Right ventricle myocardium inferior (tissue), 1 donor: ENCODE measurements around the gene SMIM45. TPM values are rescaled to one million over a fixed set of nuclear protein-coding genes. Genes with fewer than 3 reads are reported as not detected.

Experiments used
- ATAC-seq: fragments of 200-7000 bp; cut with Tn5 transposase; one replicate; pipeline ENCODE4 v1.9.1; 2020; ENCODE audit warnings: mild to moderate bottlenecking, moderate library complexity
- DNase-seq: peaks from one replicate; pipeline ENCODE4 v3.0.0; 2021; ENCODE audit errors: missing footprints
- intact Hi-C: fragments of 100-400 bp; cut with DNase I; formaldehyde crosslinking; loops from one replicate; pipeline ENCODE4 v1.11.0; 2022
- total RNA-seq: library from RNA; stranded (reverse); fragmentation: NEBNext Ultra II Directional; extraction: Animal tissue kit (Norgen Biotek cat#: 25700); gene quantifications from one replicate; pipeline ENCODE4 v1.2.1, GENCODE V29; 2021
- donor health status: DM: no; HTN: yes; CAD: no; lungs with severe emphysema.

Gene SMIM45

DNA sequence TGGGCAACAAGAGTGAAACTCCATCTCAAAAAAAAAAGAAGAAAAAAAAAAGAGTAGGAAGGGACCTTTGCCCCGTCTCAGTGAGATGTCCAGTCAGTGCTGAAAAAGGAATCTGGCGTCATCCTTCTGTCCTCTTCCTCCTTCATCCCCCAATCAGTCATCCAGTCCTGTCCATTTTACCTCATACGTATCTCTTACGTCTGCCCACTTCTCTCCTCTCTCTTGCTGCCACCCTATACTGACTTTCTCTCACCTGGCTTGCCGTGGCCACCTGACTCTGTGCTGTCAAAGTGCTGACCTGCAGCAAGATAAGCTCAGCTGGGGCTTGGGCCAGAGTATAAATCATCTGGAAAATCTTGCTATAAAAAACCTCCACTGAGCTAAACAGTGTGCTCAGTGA, 30.9 kb downstream of the SMIM45 start:
- ATAC-seq, result no peak
- no peak for DNase-seq
- intact Hi-C loops, result no loop called here

DNA sequence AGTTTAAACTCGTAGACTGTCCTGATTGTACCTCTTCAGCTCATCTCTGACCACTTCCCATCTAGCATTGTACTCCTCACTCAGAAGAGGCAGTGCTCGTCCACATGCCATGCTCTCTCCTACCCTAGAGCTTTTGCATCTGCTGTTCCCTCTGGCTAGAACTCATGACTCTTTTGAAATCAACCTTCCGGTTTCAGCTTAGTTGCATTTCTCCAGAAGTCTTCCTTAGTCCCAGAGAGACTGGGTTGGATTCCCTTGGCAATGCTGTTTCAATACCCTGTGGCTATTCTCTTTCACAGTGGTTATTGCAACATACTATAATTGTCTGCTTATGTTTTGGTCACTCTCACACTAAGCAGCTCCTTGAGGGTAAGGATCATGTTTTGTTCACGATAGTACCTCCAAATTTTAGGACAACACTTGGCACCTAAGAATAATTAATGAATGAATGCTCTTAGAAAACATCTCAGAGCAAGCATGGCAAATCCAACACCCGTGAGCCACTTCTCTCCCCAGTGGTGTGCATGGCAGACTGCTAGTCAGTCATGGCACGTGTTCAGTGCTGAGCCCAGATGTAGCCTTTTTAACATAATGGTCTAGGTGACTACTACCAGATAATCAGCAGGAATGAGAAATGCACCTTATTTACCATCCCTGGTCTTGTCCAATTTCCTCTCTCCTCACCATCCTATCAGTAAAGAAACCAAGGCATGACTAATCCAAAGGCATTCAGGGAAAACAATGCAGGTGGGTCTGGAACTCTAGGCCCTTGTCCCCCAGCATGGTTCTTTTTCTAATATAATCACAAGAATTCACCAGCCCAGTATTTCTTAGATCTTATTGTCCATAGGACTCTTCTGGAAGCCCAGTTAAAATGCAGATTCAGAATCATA, 31.8 kb downstream of the SMIM45 start:
- intact Hi-C loops, result no loop called here
- ATAC-seq (no peak), DNase-seq (no peak)

DNA sequence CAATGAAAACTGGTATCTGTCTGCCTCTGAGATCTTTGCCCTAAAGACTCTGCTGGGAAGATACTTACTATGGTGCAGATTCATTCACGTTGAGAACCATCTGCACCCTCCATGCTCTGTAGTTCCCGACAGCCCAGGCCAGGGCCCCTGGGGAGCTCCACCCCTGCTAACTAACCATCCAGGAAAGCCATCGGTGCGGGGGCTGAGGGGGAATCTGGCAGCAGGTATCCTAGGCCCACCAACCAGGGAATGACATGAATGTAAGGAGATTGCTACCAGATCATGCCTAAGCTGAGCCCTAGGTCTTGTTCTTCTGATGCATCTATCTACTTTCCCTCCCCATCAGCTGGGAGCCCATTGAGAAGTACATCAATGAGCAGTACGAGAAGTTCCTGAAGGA, 35.3 kb downstream of the SMIM45 start:
- DNase-seq (no peak), ATAC-seq (no peak)
- intact Hi-C loops, result no loop called here

DNA sequence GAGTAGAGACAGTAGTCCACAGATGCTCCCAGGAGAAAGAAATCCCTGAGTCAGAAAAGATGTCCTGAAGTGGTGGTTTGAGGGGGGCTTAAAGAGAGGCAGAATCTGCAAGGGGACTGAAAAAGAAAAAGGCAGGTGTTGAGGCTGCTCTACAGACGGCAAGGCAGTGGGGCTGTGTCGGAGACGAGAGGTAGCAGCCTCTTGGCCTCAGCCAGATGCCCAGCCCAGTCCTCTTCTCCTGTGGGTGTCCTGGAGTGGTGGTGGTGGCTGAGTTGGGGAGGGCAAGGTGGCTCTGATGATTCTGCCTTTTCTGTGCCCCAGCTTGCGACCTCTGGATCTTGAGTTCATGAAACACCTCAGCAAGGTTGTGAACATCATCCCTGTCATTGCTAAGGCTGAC, 37.3 kb downstream of the SMIM45 start:
- intact Hi-C loops, result no loop called here
- ATAC-seq (no peak), DNase-seq (no peak)

DNA sequence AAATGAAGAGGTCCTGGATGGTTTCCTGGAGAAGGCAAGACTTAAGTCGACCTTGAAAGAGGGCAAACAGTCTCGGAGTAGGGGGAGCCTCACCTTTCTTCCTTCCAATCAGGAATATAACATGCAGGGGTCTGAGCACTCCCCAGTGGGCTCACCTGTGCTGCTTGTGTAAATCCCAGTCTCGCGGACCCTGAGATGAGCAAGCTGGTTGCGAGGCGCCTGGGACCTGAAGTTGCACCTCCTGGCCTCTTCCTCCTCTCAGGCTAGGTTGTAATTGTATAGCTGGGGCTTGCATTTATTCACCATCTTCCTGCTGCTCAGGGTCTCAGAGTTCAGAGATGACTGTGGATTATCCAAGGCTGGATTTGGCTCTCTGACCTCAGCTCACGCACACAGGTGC, 39.2 kb downstream of the SMIM45 start:
- DNase-seq, result no peak
- ATAC-seq, result no peak
- intact Hi-C loops, result no loop called here

DNA sequence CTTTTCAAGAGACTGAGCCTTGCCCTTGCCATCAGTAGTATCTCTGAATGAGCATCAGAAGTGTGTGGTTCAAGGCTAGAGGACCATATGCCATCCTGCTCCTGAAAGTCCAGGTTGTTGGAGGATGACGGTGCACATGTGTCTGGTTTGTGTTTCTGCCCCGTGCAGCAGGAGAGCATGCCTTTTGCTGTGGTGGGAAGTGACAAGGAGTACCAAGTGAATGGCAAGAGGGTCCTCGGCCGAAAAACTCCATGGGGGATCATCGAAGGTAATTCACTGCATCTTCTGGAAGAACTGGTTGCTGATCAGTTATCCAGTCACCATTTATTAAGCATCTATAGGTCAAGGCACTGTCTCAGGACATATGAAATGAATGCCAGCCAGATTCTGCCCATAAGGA, 40.5 kb downstream of the SMIM45 start:
- no peak for ATAC-seq
- DNase-seq, result no peak
- intact Hi-C loops, result no loop called here

DNA sequence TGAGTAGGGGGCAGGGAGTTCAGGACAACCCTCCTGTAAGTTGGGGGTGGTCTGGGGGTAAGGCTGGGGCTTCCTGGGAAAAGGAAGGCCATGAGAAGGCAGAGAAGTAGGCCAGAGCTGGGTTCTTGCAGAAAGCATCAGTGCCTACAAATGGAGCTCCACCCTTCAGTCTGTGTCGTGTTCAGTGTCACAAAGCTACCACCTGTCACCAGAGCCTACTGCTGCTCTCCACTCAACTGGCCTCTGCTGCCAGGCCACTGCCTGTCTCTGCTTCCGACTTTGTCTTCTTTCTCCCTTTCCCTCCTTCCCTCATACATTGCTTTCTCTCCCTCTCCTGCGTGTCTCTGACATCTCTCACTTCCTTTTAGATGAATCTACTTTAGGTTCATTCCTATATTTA, 43.3 kb downstream of the SMIM45 start:
- intact Hi-C loops, result no loop called here
- ATAC-seq, result no peak
- DNase-seq, result no peak

DNA sequence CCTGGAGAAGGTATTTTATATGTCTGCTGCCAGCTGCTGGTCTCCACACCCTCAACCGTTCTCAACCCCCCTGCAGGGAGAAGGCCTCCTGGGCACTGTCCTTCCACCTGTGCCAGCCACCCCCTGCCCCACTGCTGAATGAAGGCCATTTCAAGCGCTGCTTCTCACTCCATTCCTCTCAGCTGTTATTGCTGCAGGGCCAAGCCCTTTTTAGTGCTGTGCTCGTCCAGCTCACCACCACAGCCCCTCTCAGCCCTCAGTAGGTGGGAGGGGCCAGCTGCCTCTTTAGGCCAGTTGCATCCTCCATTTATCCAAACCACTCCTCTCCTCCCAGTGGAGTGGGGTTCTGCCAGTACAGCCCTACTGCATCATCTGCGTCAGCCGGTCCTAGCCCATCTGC, 44.9 kb downstream of the SMIM45 start:
- DNase-seq (no peak), ATAC-seq (no peak)
- intact Hi-C loops, result no loop called here

DNA sequence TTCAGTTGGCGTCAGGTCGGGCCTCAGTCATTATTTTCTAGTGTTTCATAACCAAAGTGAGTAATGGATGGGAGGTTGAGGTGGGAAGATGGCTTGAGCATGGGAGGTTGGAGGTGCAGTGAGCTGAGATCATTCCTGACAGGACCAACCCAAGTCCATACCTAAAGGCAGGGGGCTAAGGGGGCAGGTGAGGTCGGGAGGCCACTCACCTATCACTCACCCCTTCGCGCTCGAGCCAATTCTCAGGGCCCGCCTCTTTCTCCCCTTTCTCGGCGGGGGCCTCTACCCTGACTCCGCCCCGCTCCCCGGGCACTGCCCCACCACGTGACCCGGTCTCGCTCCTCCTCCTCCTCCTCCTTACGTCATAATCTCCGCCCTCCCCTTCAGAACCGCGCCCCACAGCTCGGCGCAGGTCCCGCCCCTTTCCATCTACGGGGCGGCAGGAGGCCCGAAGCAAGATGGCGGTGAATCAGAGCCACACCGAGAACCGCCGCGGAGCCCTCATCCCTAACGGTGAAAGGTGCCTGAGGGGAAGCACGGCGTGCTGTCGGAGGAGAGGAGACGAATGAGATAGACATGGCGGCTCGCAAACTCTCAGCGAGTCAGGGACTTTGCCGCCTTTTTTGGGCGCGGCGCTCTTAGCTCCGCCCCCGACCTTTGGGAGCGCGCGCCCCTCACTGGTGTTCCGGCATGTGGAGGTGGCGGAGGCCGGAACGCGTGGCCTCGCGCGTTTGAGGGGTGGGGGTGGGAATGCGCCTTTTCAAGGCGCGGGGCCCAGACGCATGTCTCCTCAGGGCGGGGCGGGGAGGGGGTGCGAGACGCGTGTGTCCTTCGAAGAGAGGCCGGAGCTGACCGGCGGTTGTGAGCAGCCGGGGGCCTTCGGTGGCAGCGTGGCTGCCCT, 46.7 kb downstream of the SMIM45 start, which contains the start of gene WBP2NL:
Gene WBP2NL, plus strand, starts transcription at position 428 of the 901 bp plus-strand sequence. Its CDS starts 31 bp downstream, at position 459.
- intact Hi-C loops, result no loop called here
- DNase-seq, result peak; percentile 80

DNA sequence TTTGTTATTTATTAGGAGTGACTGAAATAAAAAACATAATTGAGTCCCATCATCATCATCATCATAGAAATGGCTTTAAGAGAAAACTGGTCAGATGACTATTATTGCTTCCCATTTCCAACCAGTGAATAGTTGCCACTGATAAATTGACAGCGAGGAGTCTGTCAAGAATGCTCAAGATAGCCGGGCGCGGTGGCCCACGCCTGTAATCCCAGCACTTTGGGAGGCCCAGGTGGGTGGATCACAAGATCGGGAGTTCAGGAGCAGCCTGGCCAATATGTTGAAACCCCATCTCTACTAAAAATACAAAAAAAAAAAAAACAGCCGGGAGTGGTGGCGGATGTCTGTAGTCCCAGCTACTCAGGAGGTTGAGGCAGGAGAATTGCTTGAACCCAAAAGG, 48.5 kb downstream of the SMIM45 start:
- intact Hi-C loops, result no loop called here
- DNase-seq, result no peak
- ATAC-seq, result no peak

More for the DNA sequence above, 46.7 kb downstream of the SMIM45 start, which contains the start of gene WBP2NL:
- peak; percentile 85 for ATAC-seq

DNA sequence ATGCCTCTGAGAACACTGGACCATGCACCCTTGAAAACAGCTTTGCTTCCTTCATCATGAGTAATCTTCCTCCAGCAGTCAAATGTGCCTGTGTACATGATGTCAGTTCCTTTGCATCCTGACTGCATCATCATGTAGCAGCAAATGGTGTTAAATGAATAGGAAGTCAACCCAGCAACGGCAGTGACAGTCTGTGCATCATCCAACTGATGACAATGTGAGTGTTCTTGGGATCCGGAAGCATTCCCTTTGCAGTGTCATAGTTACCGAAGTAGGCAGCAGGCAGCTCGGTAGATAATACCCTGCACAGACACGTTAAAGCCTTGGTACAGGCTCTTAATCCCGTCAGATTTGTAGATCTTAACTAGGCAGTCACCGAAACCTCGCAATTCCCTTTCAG, 49.2 kb downstream of the SMIM45 start:
- intact Hi-C loops, result no loop called here
- ATAC-seq (no peak), DNase-seq (no peak)

DNA sequence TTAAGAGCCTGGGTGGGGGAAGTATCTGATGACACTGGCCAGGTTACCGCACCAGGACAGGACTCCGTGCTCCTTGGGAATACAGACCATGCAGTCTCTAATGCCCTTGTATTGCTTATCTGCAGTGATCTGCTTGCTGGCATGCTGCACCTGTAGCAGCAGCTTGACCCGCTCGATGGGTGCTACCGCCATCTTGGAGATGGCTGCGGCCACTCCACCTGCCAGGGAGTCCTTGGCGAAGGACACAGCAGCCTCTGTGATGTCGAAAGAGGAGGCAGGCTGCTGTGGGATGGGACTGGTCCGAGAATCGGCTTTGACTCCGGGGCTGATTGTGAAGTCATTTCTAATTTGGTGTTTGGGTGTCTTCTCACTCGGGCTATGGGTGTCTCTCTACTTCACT, 49.8 kb downstream of the SMIM45 start:
- intact Hi-C loops, result no loop called here
- no peak for DNase-seq
- no peak for ATAC-seq

DNA sequence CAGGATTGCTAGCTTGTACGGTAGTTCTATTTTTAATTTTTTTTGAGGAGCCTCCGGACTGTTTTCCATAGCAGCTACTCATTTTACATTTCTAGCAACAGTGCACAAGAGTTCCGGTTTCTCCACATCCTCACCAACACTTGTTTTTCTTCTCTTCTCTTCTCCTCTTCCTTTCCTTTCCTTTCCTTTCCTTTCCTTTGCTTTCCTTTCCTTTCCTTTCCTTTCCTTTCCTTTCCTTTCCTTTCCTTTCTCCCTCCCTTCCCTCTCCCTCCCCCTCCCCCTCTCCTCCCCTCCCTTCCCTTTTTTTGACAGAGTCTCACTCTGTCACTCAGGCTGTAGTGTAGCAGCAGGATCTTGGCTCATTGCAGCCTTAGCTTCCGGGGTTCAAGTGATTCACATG, 56.0 kb downstream of the SMIM45 start:
- DNase-seq, result no peak
- ATAC-seq, result no peak
- intact Hi-C loops, result no loop called here

Other genes starting within 250 kb of the SMIM45 start
- 4.1 TPM for gene CCDC134, start 151.5 kb upstream of the SMIM45 start, total RNA-seq
- 75.5 TPM for gene SREBF2, start 119.0 kb upstream of the SMIM45 start, total RNA-seq
- gene SHISA8, start 37.1 kb upstream of the SMIM45 start, total RNA-seq, result 6.8 TPM
- gene TNFRSF13C, start 25.3 kb upstream of the SMIM45 start, total RNA-seq, result 1.2 TPM
- gene CENPM, start 5.0 kb upstream of the SMIM45 start, total RNA-seq, result 1.5 TPM
- 0.08 TPM for gene SEPTIN3, start 17.3 kb downstream of the SMIM45 start, total RNA-seq
- gene WBP2NL, start 46.6 kb downstream of the SMIM45 start, total RNA-seq, result 0.24 TPM
- gene NAGA, start 118.7 kb downstream of the SMIM45 start, total RNA-seq, result 14.3 TPM
- gene PHETA2, start 122.1 kb downstream of the SMIM45 start, total RNA-seq, result 6.2 TPM
- 172 TPM for gene SMDT1, start 127.5 kb downstream of the SMIM45 start, total RNA-seq
- gene NDUFA6, start 138.6 kb downstream of the SMIM45 start, total RNA-seq, result 296 TPM
- gene CYP2D6, start 178.7 kb downstream of the SMIM45 start, total RNA-seq, result not detected